IPS-20b (cell line): ENCODE data around the gene DLL3.
"Not testable (repeated sequence)": the region's sequence is repeated elsewhere in the genome, so short reads cannot be mapped to it uniquely, and the experiment has no call there.

Experiments
- H3K27ac ChIP-seq: one replicate; pipeline ENCODE4 v1.5.1; 2013; ENCODE audit warnings: low read length
- H3K27me3 ChIP-seq: 2 replicates; pipeline ENCODE4 v1.6.1; 2013; ENCODE audit warnings: mild to moderate bottlenecking, low read length, inconsistent platforms; ENCODE audit not compliant: insufficient read depth
- H3K36me3 ChIP-seq: 2 replicates; pipeline ENCODE4 v1.6.1; 2013; ENCODE audit warnings: low read depth, mild to moderate bottlenecking, inconsistent platforms, low read length, moderate library complexity; ENCODE audit not compliant: insufficient read depth
- H3K4me1 ChIP-seq: 2 replicates; pipeline ENCODE4 v1.6.1; 2013; ENCODE audit warnings: mild to moderate bottlenecking, control low read depth, inconsistent platforms, low read length, moderate library complexity; ENCODE audit not compliant: insufficient read depth
- H3K4me3 ChIP-seq: 2 replicates; pipeline ENCODE4 v1.5.1; 2013; ENCODE audit warnings: mild to moderate bottlenecking, low read length, inconsistent platforms
- H3K9ac ChIP-seq: 2 replicates; pipeline ENCODE4 v1.6.1; 2013; ENCODE audit warnings: low read depth, mild to moderate bottlenecking, inconsistent platforms, low read length, moderate library complexity
- H3K9me3 ChIP-seq: 2 replicates; pipeline ENCODE4 v1.6.1; 2013; ENCODE audit warnings: mild to moderate bottlenecking, low read depth, low read length, inconsistent platforms; ENCODE audit not compliant: insufficient read depth

Gene DLL3

GRCh38 chr19:39498798-39499642 lies at the start of gene DLL3:
DLL3 (plus strand) TSS chr19:39498947; CDS start chr19:39498975, 28 bp downstream.
- peak within 1 kb of the TSS; percentile 60; the same call in 1 of the 2 replicates for H3K9ac ChIP-seq

GRCh38 chr19:39449116-39449797 lies 49.5 kb upstream of the DLL3 start:
- Histone ChIP-seq H3K27ac (no peak overlapping the region), H3K27me3 (no peaks in the 10 kb centered on the region), H3K4me3 (no peak overlapping the region), H3K36me3 (peaks cover 49% of the 10 kb centered on the region), H3K4me1 (0 out of 2 replicates have a peak, but pooled peaks cover 4% of the 10 kb centered on the region), H3K9ac (no peak overlapping the region), H3K9me3 (no peaks in the 10 kb centered on the region)

More at GRCh38 chr19:39498798-39499642, at the start of gene DLL3:
- H3K27ac ChIP-seq, result no peak within 1 kb of the TSS
- H3K36me3 ChIP-seq, result no peaks in the 10 kb centered on the region
- H3K4me1 ChIP-seq, result peaks cover 6% of the 10 kb centered on the region; the same call in 1 of the 2 replicates
- H3K4me3 ChIP-seq, result peak within 1 kb of the TSS; percentile 77
- peaks cover 71% of the 10 kb centered on the region for H3K27me3 ChIP-seq
- H3K9me3 ChIP-seq, result no peaks in the 10 kb centered on the region

- H3K4me1 ChIP-seq, H3K9ac ChIP-seq, H3K4me3 ChIP-seq, H3K27ac ChIP-seq, H3K9me3 ChIP-seq, H3K27me3 ChIP-seq: not testable (repeated sequence)
- peaks cover 56% of the 10 kb centered on the region for H3K36me3 ChIP-seq
Observed at GRCh38 chr19:39451257-39451656, 47.5 kb upstream of the DLL3 start.

GRCh38 chr19:39463403-39463802 lies 35.3 kb upstream of the DLL3 start:
- H3K36me3 ChIP-seq, result peaks cover 83% of the 10 kb centered on the region
- no peak overlapping the region for H3K9ac ChIP-seq
- H3K9me3 ChIP-seq, result no peaks in the 10 kb centered on the region
- H3K27me3 ChIP-seq, result no peaks in the 10 kb centered on the region
- no peak overlapping the region for H3K4me3 ChIP-seq
- no peak overlapping the region for H3K27ac ChIP-seq
- no peaks in the 10 kb centered on the region for H3K4me1 ChIP-seq

GRCh38 chr19:39465956-39466747 lies 32.6 kb upstream of the DLL3 start:
- peaks cover 83% of the 10 kb centered on the region for H3K36me3 ChIP-seq
- H3K27ac ChIP-seq, result no peak overlapping the region
- H3K4me1 ChIP-seq, result no peaks in the 10 kb centered on the region
- H3K9me3 ChIP-seq, result no peaks in the 10 kb centered on the region
- H3K9ac ChIP-seq, result no peak overlapping the region
- no peak overlapping the region for H3K4me3 ChIP-seq
- H3K27me3 ChIP-seq, result no peaks in the 10 kb centered on the region

- no peaks in the 10 kb centered on the region for H3K4me1 ChIP-seq
- peaks cover 91% of the 10 kb centered on the region for H3K36me3 ChIP-seq
- H3K27ac ChIP-seq, result no peak overlapping the region
- no peaks in the 10 kb centered on the region for H3K9me3 ChIP-seq
- no peaks in the 10 kb centered on the region for H3K27me3 ChIP-seq
- H3K4me3 ChIP-seq, result no peak overlapping the region
- no peak overlapping the region for H3K9ac ChIP-seq
Observed at GRCh38 chr19:39467941-39468340, 30.8 kb upstream of the DLL3 start.

GRCh38 chr19:39469036-39469435 lies 29.7 kb upstream of the DLL3 start:
- Histone ChIP-seq H3K27me3 (no peaks in the 10 kb centered on the region), H3K4me3 (no peak overlapping the region), H3K27ac (no peak overlapping the region), H3K9ac (no peak overlapping the region), H3K9me3 (no peaks in the 10 kb centered on the region), H3K36me3 (peaks cover 93% of the 10 kb centered on the region), H3K4me1 (no peaks in the 10 kb centered on the region)

GRCh38 chr19:39469567-39469966 lies 29.2 kb upstream of the DLL3 start:
- Histone ChIP-seq H3K4me1 (no peaks in the 10 kb centered on the region), H3K27ac (no peak overlapping the region), H3K27me3 (no peaks in the 10 kb centered on the region), H3K4me3 (no peak overlapping the region), H3K36me3 (peaks cover 96% of the 10 kb centered on the region), H3K9me3 (no peaks in the 10 kb centered on the region), H3K9ac (no peak overlapping the region)

GRCh38 chr19:39470724-39471339 lies 27.9 kb upstream of the DLL3 start:
- no peak overlapping the region for H3K9ac ChIP-seq
- H3K4me1 ChIP-seq, result no peaks in the 10 kb centered on the region
- no peak overlapping the region for H3K27ac ChIP-seq
- peaks cover 92% of the 10 kb centered on the region for H3K36me3 ChIP-seq
- no peaks in the 10 kb centered on the region for H3K27me3 ChIP-seq
- H3K4me3 ChIP-seq, result no peak overlapping the region
- no peaks in the 10 kb centered on the region for H3K9me3 ChIP-seq

GRCh38 chr19:39471756-39472536 lies 26.8 kb upstream of the DLL3 start:
- Histone ChIP-seq H3K4me3 (no peak overlapping the region), H3K36me3 (peaks cover 93% of the 10 kb centered on the region), H3K27ac (no peak overlapping the region)

More at GRCh38 chr19:39471756-39472536, 26.8 kb upstream of the DLL3 start:
- Histone ChIP-seq H3K9me3 (no peaks in the 10 kb centered on the region), H3K9ac (no peak overlapping the region), H3K27me3 (no peaks in the 10 kb centered on the region), H3K4me1 (no peaks in the 10 kb centered on the region)
